Measurements from ENCODE around the gene PALMD. TPM values are rescaled to one million over a fixed set of nuclear protein-coding genes. Genes with fewer than 3 reads are reported as not detected.

PALMD gene
- polyA plus RNA-seq, 3 donors from 2014 or later: not detected

- Mint-ChIP-seq H3K27me3 (ENCODE audit: low read depth in 3 of 3) (peaks cover 2 to 7% (median 6%) of the 10 kb centered on the region in 3 donors), H3K27ac (no peak overlapping the region), H3K36me3 (no peaks in the 10 kb centered on the region), H3K4me3 (no peak overlapping the region), H3K4me1 (no peaks in the 10 kb centered on the region), H3K9me3 (no peaks in the 10 kb centered on the region)
- no peak for DNase-seq
These were observed 4.4 kb upstream of the PALMD start for GRCh38 chr1:99641558-99641957.

GRCh38 chr1:99642053-99642452, 3.9 kb upstream of the PALMD start:
- H3K9me3 Mint-ChIP-seq: no peaks in the 10 kb centered on the region
- H3K4me1 Mint-ChIP-seq: no peaks in the 10 kb centered on the region
- no peak for DNase-seq
- no peak overlapping the region for H3K27ac Mint-ChIP-seq
- H3K36me3 Mint-ChIP-seq: no peaks in the 10 kb centered on the region
- H3K4me3 Mint-ChIP-seq: no peak overlapping the region
- peaks cover 4 to 10% (median 6%) of the 10 kb centered on the region in 3 donors for H3K27me3 Mint-ChIP-seq (ENCODE audit: low read depth in 3 of 3)

GRCh38 chr1:99643021-99643779, 2.7 kb upstream of the PALMD start:
- DNase-seq: no peak
- no peaks in the 10 kb centered on the region for H3K4me1 Mint-ChIP-seq
- H3K27ac Mint-ChIP-seq: no peak overlapping the region
- peaks cover 4 to 10% (median 6%) of the 10 kb centered on the region in 3 donors for H3K27me3 Mint-ChIP-seq (ENCODE audit: low read depth in 3 of 3)
- H3K9me3 Mint-ChIP-seq: no peaks in the 10 kb centered on the region
- no peak overlapping the region for H3K4me3 Mint-ChIP-seq
- no peaks in the 10 kb centered on the region for H3K36me3 Mint-ChIP-seq

- no peak for DNase-seq
- Mint-ChIP-seq H3K27ac (no peak overlapping the region), H3K36me3 (no peaks in the 10 kb centered on the region), H3K4me3 (no peak overlapping the region), H3K9me3 (no peaks in the 10 kb centered on the region), H3K4me1 (no peaks in the 10 kb centered on the region), H3K27me3 (ENCODE audit: low read depth in 3 of 3) (peaks cover 4 to 10% (median 6%) of the 10 kb centered on the region in 3 donors)
These were observed 1.5 kb upstream of the PALMD start for GRCh38 chr1:99644279-99645004.

GRCh38 chr1:99645203-99645602, 710 bp upstream of the PALMD start:
- Mint-ChIP-seq H3K4me1 (no peaks in the 10 kb centered on the region), H3K36me3 (no peaks in the 10 kb centered on the region), H3K4me3 (no peak overlapping the region), H3K27ac (no peak overlapping the region), H3K9me3 (no peaks in the 10 kb centered on the region), H3K27me3 (ENCODE audit: low read depth in 3 of 3) (peaks cover 4 to 10% (median 6%) of the 10 kb centered on the region in 3 donors)
- DNase-seq: no peak

- Mint-ChIP-seq H3K27ac (no peak overlapping the region), H3K36me3 (no peaks in the 10 kb centered on the region), H3K27me3 (ENCODE audit: low read depth in 3 of 3) (peaks cover 6 to 11% (median 10%) of the 10 kb centered on the region in 3 donors), H3K9me3 (no peaks in the 10 kb centered on the region), H3K4me3 (no peak overlapping the region), H3K4me1 (no peaks in the 10 kb centered on the region)
- DNase-seq: no peak
These were observed 955 bp downstream of the PALMD start for GRCh38 chr1:99646868-99647267.

- Mint-ChIP-seq H3K36me3 (no peaks in the 10 kb centered on the region), H3K27ac (no peak overlapping the region), H3K4me3 (no peak overlapping the region), H3K9me3 (no peaks in the 10 kb centered on the region), H3K27me3 (ENCODE audit: low read depth in 3 of 3) (peaks cover 6 to 11% (median 10%) of the 10 kb centered on the region in 3 donors), H3K4me1 (no peaks in the 10 kb centered on the region)
- DNase-seq: no peak
These were observed 1.6 kb downstream of the PALMD start for GRCh38 chr1:99647490-99647889.

- H3K9me3 Mint-ChIP-seq: no peaks in the 10 kb centered on the region
- H3K27ac Mint-ChIP-seq: no peak overlapping the region
- H3K4me1 Mint-ChIP-seq: no peaks in the 10 kb centered on the region
- peaks cover 6 to 11% (median 10%) of the 10 kb centered on the region in 3 donors for H3K27me3 Mint-ChIP-seq (ENCODE audit: low read depth in 3 of 3)
- DNase-seq: no peak
- no peaks in the 10 kb centered on the region for H3K36me3 Mint-ChIP-seq
- no peak overlapping the region for H3K4me3 Mint-ChIP-seq
These were observed 2.2 kb downstream of the PALMD start for GRCh38 chr1:99648107-99648506.

GRCh38 chr1:99650030-99650429, 4.1 kb downstream of the PALMD start:
- Mint-ChIP-seq H3K36me3 (no peaks in the 10 kb centered on the region), H3K27ac (no peak overlapping the region), H3K4me1 (no peaks in the 10 kb centered on the region), H3K4me3 (no peak overlapping the region), H3K27me3 (ENCODE audit: low read depth in 3 of 3) (peaks cover 6 to 11% (median 10%) of the 10 kb centered on the region in 3 donors), H3K9me3 (no peaks in the 10 kb centered on the region)
- DNase-seq: no peak

- Mint-ChIP-seq H3K27ac (no peak overlapping the region), H3K4me1 (no peaks in the 10 kb centered on the region), H3K36me3 (no peaks in the 10 kb centered on the region), H3K9me3 (no peaks in the 10 kb centered on the region), H3K4me3 (no peak overlapping the region), H3K27me3 (ENCODE audit: low read depth in 3 of 3) (peaks cover 2 to 11% (median 4%) of the 10 kb centered on the region in 3 donors)
- DNase-seq: no peak
These were observed 5.0 kb downstream of the PALMD start for GRCh38 chr1:99650773-99651437.

GRCh38 chr1:99652881-99653281, 7.0 kb downstream of the PALMD start:
- Mint-ChIP-seq H3K27me3 (ENCODE audit: low read depth in 3 of 3) (peaks cover 0 to 7% (median 0%) of the 10 kb centered on the region in 3 donors), H3K9me3 (no peaks in the 10 kb centered on the region), H3K4me3 (no peak overlapping the region), H3K27ac (no peak overlapping the region), H3K36me3 (no peaks in the 10 kb centered on the region), H3K4me1 (no peaks in the 10 kb centered on the region)
- no peak for DNase-seq

GRCh38 chr1:99655376-99655775, 9.5 kb downstream of the PALMD start:
- Mint-ChIP-seq H3K27ac (no peak overlapping the region), H3K4me1 (no peaks in the 10 kb centered on the region)

GRCh38 chr1:99656701-99657100, 10.8 kb downstream of the PALMD start:
- no peaks in the 10 kb centered on the region for H3K36me3 Mint-ChIP-seq
- DNase-seq: no peak
- H3K27me3 Mint-ChIP-seq (ENCODE audit: low read depth in 3 of 3): no peaks in the 10 kb centered on the region
- no peak overlapping the region for H3K4me3 Mint-ChIP-seq
- no peak overlapping the region for H3K27ac Mint-ChIP-seq
- H3K9me3 Mint-ChIP-seq: no peaks in the 10 kb centered on the region
- H3K4me1 Mint-ChIP-seq: no peaks in the 10 kb centered on the region

More at GRCh38 chr1:99655376-99655775, 9.5 kb downstream of the PALMD start:
- Mint-ChIP-seq H3K4me3 (no peak overlapping the region), H3K9me3 (no peaks in the 10 kb centered on the region), H3K36me3 (no peaks in the 10 kb centered on the region), H3K27me3 (ENCODE audit: low read depth in 3 of 3) (peaks cover 0 to 7% (median 0%) of the 10 kb centered on the region in 3 donors)
- no peak for DNase-seq

Measured in immature natural killer cell (primary cell).